Endothelial cell of umbilical vein (primary cell): Measurements from ENCODE around the gene XKR3. TPM values are rescaled to one million over a fixed set of nuclear protein-coding genes. Genes with fewer than 3 reads are reported as not detected.

Experiments
- BruUV-seq: library from RNA; stranded (reverse); fragments of 400-500 nt; replicated peaks from 2 replicates; lab custom pipeline; 2021; lab: Mats Ljungman, UMichigan
- CTCF ChIA-PET: fragments of 300-600, 350-600 bp; sonication (Branson Sonifier 250); formaldehyde crosslinking; loops from one replicate; lab custom pipeline; 2021; ENCODE audit warnings: antibody characterized with exemption, inconsistent platforms; lab: Charles Lee
- POLR2A ChIA-PET: fragments of 300-600, 350-600 bp; sonication (Branson Sonifier 250); formaldehyde crosslinking; loops from one replicate; lab custom pipeline; 2021; ENCODE audit warnings: antibody characterized with exemption, inconsistent platforms; lab: Charles Lee
- DNase-seq: peaks from one replicate; pipeline ENCODE4 v3.0.0-alpha.2; 2011; ENCODE audit warnings: low read depth, low spot score
- FAIRE-seq: peaks from 2 replicates; lab custom pipeline; 2011; peaks lifted over from hg19 to GRCh38; lab: Jason Lieb, UNC
- H2AFZ ChIP-seq: 2 replicates; pipeline ENCODE4 v1.6.0; 2012; ENCODE audit warnings: low read depth, low read length, control low read depth, inconsistent platforms
- H3K27ac ChIP-seq: 2 replicates; pipeline ENCODE4 v1.5.1; 2011; ENCODE audit warnings: low read depth, mild to moderate bottlenecking, control low read depth, low read length, moderate library complexity; ENCODE audit not compliant: insufficient read depth
- H3K27me3 ChIP-seq, 2 experiments: 2 replicates each; pipeline versions ENCODE4 v1.6.0 to v1.6.1; 2011; ENCODE audit warnings: low read length in 2 of 2, mixed read lengths in 1 of 2; ENCODE audit not compliant: control insufficient read depth in 2 of 2, insufficient read depth in 2 of 2
- H3K36me3 ChIP-seq, 2 experiments: 2 replicates in 1 of 2; 3 replicates in 1 of 2; pipeline ENCODE4 v1.5.1; 2011; ENCODE audit warnings: low read length in 2 of 2, mild to moderate bottlenecking in 1 of 2, moderate library complexity in 1 of 2; ENCODE audit not compliant: control insufficient read depth in 2 of 2, insufficient read depth in 2 of 2; ENCODE audit errors: extremely low read depth in 1 of 2
- H3K4me1 ChIP-seq: 3 replicates; pipeline ENCODE4 v1.5.1; 2011; ENCODE audit warnings: mild to moderate bottlenecking, low read length; ENCODE audit not compliant: control insufficient read depth, insufficient read depth; ENCODE audit errors: extremely low read depth
- H3K4me2 ChIP-seq: 2 replicates; pipeline ENCODE4 v1.6.1; 2011; ENCODE audit warnings: low read length, control low read depth, mixed read lengths; ENCODE audit not compliant: insufficient read depth
- H3K4me3 ChIP-seq, 3 experiments: fragments of 200-600 bp in 1 of 3; sonication (generic), shearing (Covaris generic) in 1 of 3; replicated peaks in 1 of 3; 2 replicates each; pipeline ENCODE4 v1.5.1; 2011 to 2016; ENCODE audit warnings: control low read depth in 3 of 3, low read length in 3 of 3, mild to moderate bottlenecking in 2 of 3, inconsistent platforms in 1 of 3, low read depth in 1 of 3, moderate library complexity in 1 of 3; ENCODE audit not compliant: insufficient read depth in 1 of 3
- H3K79me2 ChIP-seq: 2 replicates; pipeline ENCODE4 v1.6.0; 2012; ENCODE audit warnings: low read length, inconsistent platforms; ENCODE audit not compliant: control insufficient read depth, insufficient read depth
- H3K9ac ChIP-seq: replicated peaks from 2 replicates; pipeline ENCODE3; 2011; ENCODE audit warnings: low read length, control low read depth; ENCODE audit not compliant: insufficient read depth; ENCODE audit errors: extremely low read depth
- H3K9me1 ChIP-seq: replicated peaks from 3 replicates; pipeline ENCODE4 v1.6.0; 2011; ENCODE audit warnings: mild to moderate bottlenecking, low read length; ENCODE audit not compliant: control insufficient read depth, insufficient read depth; ENCODE audit errors: extremely low read depth
- H3K9me3 ChIP-seq: replicated peaks from 2 replicates; pipeline ENCODE4 v1.5.1; 2012; ENCODE audit warnings: low read length, inconsistent platforms; ENCODE audit not compliant: control insufficient read depth, insufficient read depth
- H4K20me1 ChIP-seq: replicated peaks from 2 replicates; pipeline ENCODE3; 2011; ENCODE audit warnings: mild to moderate bottlenecking, low read length; ENCODE audit not compliant: control insufficient read depth, insufficient read depth; ENCODE audit errors: extremely low read depth
- GATA2 ChIP-seq: IDR thresholded peaks from 2 replicates; pipeline ENCODE4 v1.7.0; 2011; ENCODE audit warnings: low read depth, mild to moderate bottlenecking, moderate library complexity, mixed read lengths, low read length; ENCODE audit not compliant: insufficient read length, insufficient read depth
- JUN ChIP-seq: IDR thresholded peaks from 2 replicates; pipeline ENCODE4 v1.6.1; 2011; ENCODE audit warnings: borderline replicate concordance, low read depth; ENCODE audit not compliant: insufficient read length, insufficient read depth
- dilution Hi-C: fragments of 300-500 bp; cut with MboI; formaldehyde crosslinking; loops from one replicate; pipeline ENCODE4 v1.15.0; 2019; ENCODE audit warnings: low sequenced_read_pairs; ENCODE audit not compliant: extremely low pct_ligation_motif_present
- intact Hi-C: fragments of 100-400 bp; cut with micrococcal nuclease; formaldehyde crosslinking; loops from one replicate; pipeline ENCODE4 v1.10.0; 2022
- polyA plus RNA-seq, 4 experiments: library from polyadenylated mRNA; depleted of rRNA in 3 of 4; stranded (reverse) in 3 of 4; unstranded in 1 of 4; fragments of >200 nt; gene quantifications; 2 replicates each; pipeline versions ENCODE4 v1.2.1 to v1.2.3, GENCODE V29; 2011 to 2012; ENCODE audit warnings: missing spikeins in 1 of 4
- total RNA-seq: library from RNA; stranded (reverse); gene quantifications from 2 replicates; pipeline ENCODE4 v1.2.3, GENCODE V29; 2021
- TF ChIP-seq, protein P1 (sequence below), 2 donors: IDR thresholded peaks; 1 replicate in 1 of 2; 2 replicates in 1 of 2; pipeline ENCODE4 v1.5.1; 2011; ENCODE audit warnings: low read length in 2 of 2, mild to moderate bottlenecking in 2 of 2, moderate library complexity in 2 of 2, control low read depth in 1 of 2, inconsistent platforms in 1 of 2, low read depth in 1 of 2; ENCODE audit not compliant: insufficient read depth in 1 of 2; ENCODE audit errors: extremely low read depth in 1 of 2

XKR3 gene
- total and polyA plus RNA-seq, 2 donors (not counting 3 experiments of a cell fraction or from before 2014, with no cell fraction given), result not detected

DNA sequence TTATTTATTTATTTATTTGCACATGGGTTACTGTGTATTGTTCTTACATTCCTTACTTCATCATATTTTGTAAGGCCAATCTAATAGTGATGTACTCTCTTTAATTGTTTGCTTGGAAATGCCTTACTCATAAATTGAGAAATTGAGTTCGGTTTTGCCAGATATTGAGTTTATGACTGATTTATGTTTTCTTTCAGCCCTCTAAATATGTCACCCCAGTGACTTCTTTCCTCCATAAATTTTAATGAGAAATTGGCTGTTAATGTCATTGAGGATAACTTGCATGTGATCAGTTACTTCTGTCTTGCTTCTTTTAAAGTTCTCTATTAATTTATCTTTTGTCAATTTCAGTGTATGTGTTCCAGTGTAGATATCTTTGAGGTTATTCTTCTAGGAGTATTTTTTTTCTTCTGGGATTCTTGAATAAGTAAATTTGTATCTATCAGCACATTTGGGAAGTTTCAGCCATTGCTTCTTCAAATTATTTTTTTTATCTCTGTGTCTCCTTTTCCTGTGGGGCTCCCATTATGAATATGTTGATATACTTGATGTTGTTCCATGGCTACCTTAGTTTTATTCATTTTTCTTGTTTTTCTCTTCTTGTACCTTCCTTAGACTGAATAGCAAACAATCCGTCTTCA lies 47.8 kb downstream of the XKR3 start:
- H3K4me3 ChIP-seq, result no peak overlapping the region
- ChIA-PET CTCF (no interaction called here), POLR2A (no interaction called here)
- DNase-seq, result no peak
- dilution Hi-C loops, result no loop called here
- H3K79me2 ChIP-seq, result no peaks in the 10 kb centered on the region
- no peaks in the 10 kb centered on the region for H3K36me3 ChIP-seq
- no peaks in the 10 kb centered on the region for H3K9me1 ChIP-seq
- no peak overlapping the region for H2AFZ ChIP-seq
- no peaks in the 10 kb centered on the region for H4K20me1 ChIP-seq
- no peaks in the 10 kb centered on the region for H3K27me3 ChIP-seq
- FAIRE-seq, result no peak
- no peak overlapping the region for H3K9ac ChIP-seq
- TF ChIP-seq JUN, result no peak
- TF ChIP-seq, protein P1, sequence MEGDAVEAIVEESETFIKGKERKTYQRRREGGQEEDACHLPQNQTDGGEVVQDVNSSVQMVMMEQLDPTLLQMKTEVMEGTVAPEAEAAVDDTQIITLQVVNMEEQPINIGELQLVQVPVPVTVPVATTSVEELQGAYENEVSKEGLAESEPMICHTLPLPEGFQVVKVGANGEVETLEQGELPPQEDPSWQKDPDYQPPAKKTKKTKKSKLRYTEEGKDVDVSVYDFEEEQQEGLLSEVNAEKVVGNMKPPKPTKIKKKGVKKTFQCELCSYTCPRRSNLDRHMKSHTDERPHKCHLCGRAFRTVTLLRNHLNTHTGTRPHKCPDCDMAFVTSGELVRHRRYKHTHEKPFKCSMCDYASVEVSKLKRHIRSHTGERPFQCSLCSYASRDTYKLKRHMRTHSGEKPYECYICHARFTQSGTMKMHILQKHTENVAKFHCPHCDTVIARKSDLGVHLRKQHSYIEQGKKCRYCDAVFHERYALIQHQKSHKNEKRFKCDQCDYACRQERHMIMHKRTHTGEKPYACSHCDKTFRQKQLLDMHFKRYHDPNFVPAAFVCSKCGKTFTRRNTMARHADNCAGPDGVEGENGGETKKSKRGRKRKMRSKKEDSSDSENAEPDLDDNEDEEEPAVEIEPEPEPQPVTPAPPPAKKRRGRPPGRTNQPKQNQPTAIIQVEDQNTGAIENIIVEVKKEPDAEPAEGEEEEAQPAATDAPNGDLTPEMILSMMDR (IDR thresholded peaks at IDR 0.05; ENCODE audit: extremely low read depth in 1 of 2, insufficient read depth in 1 of 2, low read depth in 1 of 2, low read length in 2 of 2), result no peak
- intact Hi-C loops, result no loop called here
- H3K4me2 ChIP-seq, result no peak overlapping the region
- BruUV-seq, result no TSS peak
- peaks cover 7% of the 10 kb centered on the region for H3K9me3 ChIP-seq
- H3K27ac ChIP-seq, result no peak overlapping the region
- no peaks in the 10 kb centered on the region for H3K4me1 ChIP-seq

DNA sequence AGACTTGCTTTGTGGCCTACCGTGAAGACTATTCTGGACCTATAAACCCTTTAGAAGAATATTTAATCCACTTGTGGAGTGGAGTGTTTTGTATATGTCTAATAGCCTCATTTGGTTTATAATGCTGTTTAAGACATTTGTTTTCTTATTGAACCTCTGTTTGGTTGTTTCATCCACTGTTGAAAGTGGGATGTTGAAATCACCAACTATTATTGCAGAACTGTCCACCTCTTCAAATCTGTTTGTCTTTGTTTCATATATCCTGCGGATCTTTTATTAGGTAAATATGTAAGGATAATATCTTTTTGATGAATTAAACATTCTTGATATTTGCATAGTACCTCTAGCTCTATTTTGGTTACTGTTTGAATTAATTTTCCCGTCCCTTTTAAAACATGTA lies 49.1 kb downstream of the XKR3 start:
- Histone ChIP-seq H3K36me3 (no peaks in the 10 kb centered on the region), H3K4me2 (no peak overlapping the region), H3K4me3 (no peak overlapping the region), H3K27me3 (no peaks in the 10 kb centered on the region), H4K20me1 (no peaks in the 10 kb centered on the region), H3K9ac (no peak overlapping the region), H3K27ac (no peak overlapping the region), H3K79me2 (no peaks in the 10 kb centered on the region), H2AFZ (no peak overlapping the region), H3K9me1 (no peaks in the 10 kb centered on the region), H3K9me3 (peaks cover 3% of the 10 kb centered on the region), H3K4me1 (no peaks in the 10 kb centered on the region)
- DNase-seq (no peak), FAIRE-seq (no peak)
- POLR2A ChIA-PET, result no interaction called here
- dilution Hi-C loops, result no loop called here
- CTCF ChIA-PET, result no interaction called here
- TF ChIP-seq JUN (no peak), GATA2 (no peak)
- BruUV-seq, result no TSS peak
- intact Hi-C loops, result no loop called here
